ENCODE measurements around the gene GPA33. TPM values are rescaled to one million over a fixed set of nuclear protein-coding genes. Genes with fewer than 3 reads are reported as not detected.

Gene GPA33
- total RNA-seq, 4 donors from 2014 or later = 0.29 TPM; not detected in 3

GRCh38 chr1:167056529-167057231, 33.5 kb downstream of the GPA33 start:
- TF ChIP-seq POLR2A (IDR thresholded peaks at IDR 0.05) = no peak
- TF ChIP-seq CTCF (IDR thresholded peaks at IDR 0.05) = no peak
- Histone ChIP-seq H3K9me3 (no peaks in the 10 kb centered on the region), H3K27me3 (no peaks in the 10 kb centered on the region), H3K4me1 (no peaks in the 10 kb centered on the region), H3K4me3 (no peak overlapping the region), H3K36me3 (no peaks in the 10 kb centered on the region), H3K27ac (no peak overlapping the region)
- no peak for DNase-seq
- intact Hi-C loops (cut with DNase I; ENCODE audit: low total_unique reads) = no loop called here

GRCh38 chr1:167054946-167055630, 35.1 kb downstream of the GPA33 start:
- Histone ChIP-seq H3K27ac (no peak overlapping the region), H3K27me3 (no peaks in the 10 kb centered on the region), H3K9me3 (no peaks in the 10 kb centered on the region), H3K4me1 (no peaks in the 10 kb centered on the region), H3K4me3 (no peak overlapping the region), H3K36me3 (no peaks in the 10 kb centered on the region)
- intact Hi-C loops (cut with DNase I; ENCODE audit: low total_unique reads) = no loop called here
- TF ChIP-seq CTCF (IDR thresholded peaks at IDR 0.05) (no peak), POLR2A (IDR thresholded peaks at IDR 0.05) (no peak)
- no peak for DNase-seq

- intact Hi-C loops (cut with DNase I; ENCODE audit: low total_unique reads) = no loop called here
- TF ChIP-seq POLR2A (IDR thresholded peaks at IDR 0.05) = no peak
- no peak for TF ChIP-seq CTCF (IDR thresholded peaks at IDR 0.05)
Measured at GRCh38 chr1:167054531-167054930, 35.6 kb downstream of the GPA33 start.

GRCh38 chr1:167052389-167052788, 37.8 kb downstream of the GPA33 start:
- H3K27ac ChIP-seq = no peak overlapping the region
- no peaks in the 10 kb centered on the region for H3K36me3 ChIP-seq
- H3K4me3 ChIP-seq = no peak overlapping the region
- intact Hi-C loops (cut with DNase I; ENCODE audit: low total_unique reads) = no loop called here
- no peak for DNase-seq
- H3K9me3 ChIP-seq = no peaks in the 10 kb centered on the region
- H3K27me3 ChIP-seq = no peaks in the 10 kb centered on the region
- no peak for TF ChIP-seq POLR2A (IDR thresholded peaks at IDR 0.05)
- TF ChIP-seq CTCF (IDR thresholded peaks at IDR 0.05) = peak in 1 of 4 experiments; percentile 10
- H3K4me1 ChIP-seq = no peaks in the 10 kb centered on the region

More at GRCh38 chr1:167054531-167054930, 35.6 kb downstream of the GPA33 start:
- no peak overlapping the region for H3K27ac ChIP-seq
- H3K9me3 ChIP-seq = no peaks in the 10 kb centered on the region
- no peaks in the 10 kb centered on the region for H3K36me3 ChIP-seq
- DNase-seq = no peak
- no peak overlapping the region for H3K4me3 ChIP-seq
- no peaks in the 10 kb centered on the region for H3K4me1 ChIP-seq
- no peaks in the 10 kb centered on the region for H3K27me3 ChIP-seq

GRCh38 chr1:167051907-167052306, 38.3 kb downstream of the GPA33 start:
- no peaks in the 10 kb centered on the region for H3K27me3 ChIP-seq
- intact Hi-C loops (cut with DNase I; ENCODE audit: low total_unique reads) = no loop called here
- no peak overlapping the region for H3K27ac ChIP-seq
- no peaks in the 10 kb centered on the region for H3K4me1 ChIP-seq
- no peaks in the 10 kb centered on the region for H3K36me3 ChIP-seq
- TF ChIP-seq CTCF (IDR thresholded peaks at IDR 0.05) (no peak), POLR2A (IDR thresholded peaks at IDR 0.05) (no peak)
- H3K4me3 ChIP-seq = no peak overlapping the region
- no peaks in the 10 kb centered on the region for H3K9me3 ChIP-seq
- DNase-seq = no peak

Data from uterus (tissue), 4 donors.